Natural killer cell treated with Interleukin-12 subunit alpha and Interleukin-12 subunit beta and Interleukin-15 and Interleukin-18, amount 100 ng/mL, for 72 hours (primary cell): ENCODE results near the gene RAD23A. TPM values are rescaled to one million over a fixed set of nuclear protein-coding genes. Genes with fewer than 3 reads are reported as not detected.

Source experiments
- ATAC-seq, 2 donors: fragments of 150-1000 bp; cut with Tn5 transposase in 1 of 2; sonication (Bioruptor Pico), chemical (Tn5 transposase) in 1 of 2; 2 replicates each; pipeline ENCODE4 v1.10.0; 2021
- DNase-seq: peaks from one replicate; pipeline ENCODE4 v3.0.0; 2022; ENCODE audit warnings: low spot score
- H3K27ac Mint-ChIP-seq, 2 donors: 1 replicate in 1 of 2; 2 replicates in 1 of 2; pipeline ENCODE4 v1.8.0; 2022; ENCODE audit warnings: mixed read lengths in 2 of 2, mild to moderate bottlenecking in 1 of 2, moderate library complexity in 1 of 2
- H3K27me3 Mint-ChIP-seq, 2 donors: 1 replicate in 1 of 2; 2 replicates in 1 of 2; pipeline ENCODE4 v1.8.0; 2022; ENCODE audit warnings: mixed read lengths in 2 of 2
- H3K36me3 Mint-ChIP-seq: one replicate; pipeline ENCODE4 v1.8.0; 2022; ENCODE audit warnings: mixed read lengths
- H3K4me1 Mint-ChIP-seq, 2 donors: 1 replicate in 1 of 2; 2 replicates in 1 of 2; pipeline ENCODE4 v1.8.0; 2022; ENCODE audit warnings: low read depth in 2 of 2, mixed read lengths in 2 of 2, mild to moderate bottlenecking in 1 of 2
- H3K4me3 Mint-ChIP-seq: one replicate; pipeline ENCODE4 v1.8.0; 2022; ENCODE audit warnings: mixed read lengths
- H3K9me3 Mint-ChIP-seq: 2 replicates; pipeline ENCODE4 v1.8.0; 2022; ENCODE audit warnings: mixed read lengths
- total RNA-seq, 2 donors: library from RNA; stranded (reverse); gene quantifications; one replicate each; pipeline ENCODE4 v1.2.3, GENCODE V29; 2022

The RAD23A gene
- total RNA-seq, 2 donors from 2014 or later, result 112 to 148 TPM

GRCh38 chr19:13003081-13003480 lies 57.4 kb downstream of the RAD23A start:
- H3K27me3 Mint-ChIP-seq, result peaks cover 11 to 25% of the 10 kb centered on the region in 2 donors
- DNase-seq (no peak), ATAC-seq (no peak)
- no peaks in the 10 kb centered on the region for H3K9me3 Mint-ChIP-seq
- H3K27ac Mint-ChIP-seq, result no peak overlapping the region
- H3K4me3 Mint-ChIP-seq, result no peak overlapping the region
- no peaks in the 10 kb centered on the region for H3K4me1 Mint-ChIP-seq
- no peaks in the 10 kb centered on the region for H3K36me3 Mint-ChIP-seq

Other genes starting within 250 kb of the RAD23A start
- gene FBXW9, start 249.2 kb upstream of the RAD23A start, total RNA-seq, result 10 to 100 TPM in 1 of 2 donors, 1 to 10 TPM in 1; 5.6 to 15.4 TPM
- gene TNPO2, start 221.9 kb upstream of the RAD23A start, total RNA-seq, result 100 to 1,000 TPM in 1 of 2 donors, 10 to 100 TPM in 1; 76.9 to 229 TPM
- gene TRIR, start 211.2 kb upstream of the RAD23A start, total RNA-seq, result 100 to 1,000 TPM; 154 to 196 TPM
- gene GET3, start 208.4 kb upstream of the RAD23A start, total RNA-seq, result 10 to 100 TPM; 48.9 to 70.8 TPM
- gene BEST2, start 194.1 kb upstream of the RAD23A start, total RNA-seq, result not detected
- 10 to 100 TPM; 19.5 to 20.7 TPM for gene HOOK2, start 170.3 kb upstream of the RAD23A start, total RNA-seq
- 100 to 1,000 TPM; 252 to 329 TPM for gene JUNB, start 154.4 kb upstream of the RAD23A start, total RNA-seq
- 100 to 1,000 TPM; 150 to 226 TPM for gene PRDX2, start 144.1 kb upstream of the RAD23A start, total RNA-seq
- gene THSD8, start 143.8 kb upstream of the RAD23A start, total RNA-seq, result 10 to 100 TPM in 1 of 2 donors, 1 to 10 TPM in 1; 8.7 to 19.5 TPM
- gene RNASEH2A, start 139.3 kb upstream of the RAD23A start, total RNA-seq, result 10 to 100 TPM; 20.8 to 63.5 TPM
- not detected for gene RTBDN, start 111.3 kb upstream of the RAD23A start, total RNA-seq
- under 1 TPM in 1 of 2 donors, not detected in 1; 0.31 TPM for gene MAST1, start 107.3 kb upstream of the RAD23A start, total RNA-seq
- gene DNASE2, start 64.4 kb upstream of the RAD23A start, total RNA-seq, result 10 to 100 TPM; 30.3 to 32.7 TPM
- gene KLF1, start 58.7 kb upstream of the RAD23A start, total RNA-seq, result under 1 TPM; 0.52 to 0.89 TPM
- gene GCDH, start 54.7 kb upstream of the RAD23A start, total RNA-seq, result 10 to 100 TPM; 41.5 to 77.2 TPM
- gene SYCE2, start 26.6 kb upstream of the RAD23A start, total RNA-seq, result 1 to 10 TPM in 1 of 2 donors, under 1 TPM in 1; 0.78 to 1.1 TPM
- 100 to 1,000 TPM; 130 to 196 TPM for gene FARSA, start 12.2 kb upstream of the RAD23A start, total RNA-seq
- gene CALR, start 7.3 kb upstream of the RAD23A start, total RNA-seq, result 1,000 to 10,000 TPM; 1,328 to 1,513 TPM
- 10 to 100 TPM; 15.9 to 32.3 TPM for gene GADD45GIP1, start 11.4 kb downstream of the RAD23A start, total RNA-seq
- not detected for gene DAND5, start 23.7 kb downstream of the RAD23A start, total RNA-seq
- under 1 TPM; 0.31 to 0.89 TPM for gene NFIX, start 49.6 kb downstream of the RAD23A start, total RNA-seq
- gene LYL1, start 157.0 kb downstream of the RAD23A start, total RNA-seq, result 1 to 10 TPM in 1 of 2 donors, under 1 TPM in 1; 0.86 to 1.4 TPM
- gene TRMT1, start 170.9 kb downstream of the RAD23A start, total RNA-seq, result 100 to 1,000 TPM in 1 of 2 donors, 10 to 100 TPM in 1; 54.6 to 120 TPM
- 100 to 1,000 TPM; 129 to 138 TPM for gene NACC1, start 172.4 kb downstream of the RAD23A start, total RNA-seq
- gene STX10, start 204.5 kb downstream of the RAD23A start, total RNA-seq, result 10 to 100 TPM; 48.1 to 62.5 TPM
- 100 to 1,000 TPM; 106 to 117 TPM for gene IER2, start 204.5 kb downstream of the RAD23A start, total RNA-seq